Right lung (tissue), 5 donors: Measurements from ENCODE around the gene IFTAP. TPM values are rescaled to one million over a fixed set of nuclear protein-coding genes. Genes with fewer than 3 reads are reported as not detected.
"Not testable (repeated sequence)": the region's sequence is repeated elsewhere in the genome, so short reads cannot be mapped to it uniquely, and the experiment has no call there.

Experiments used
- DNase-seq, 2 donors: peaks; one replicate each; pipeline ENCODE4 v3.0.0-alpha.2; 2013
- polyA plus RNA-seq, 5 donors: library from polyadenylated mRNA; unstranded; fragments of 120-200 nt; gene quantifications; one replicate each; pipeline versions ENCODE4 v1.2.1 to v1.2.3, GENCODE V29; 2013; ENCODE audit warnings: inconsistent platforms in 1 of 5, low replicate concordance in 1 of 5; ENCODE audit not compliant: insufficient read length in 5 of 5, insufficient read depth in 1 of 5

The IFTAP gene
- polyA plus RNA-seq, 5 donors, result 43.2 to 60.2 (median 48.6) TPM

DNA sequence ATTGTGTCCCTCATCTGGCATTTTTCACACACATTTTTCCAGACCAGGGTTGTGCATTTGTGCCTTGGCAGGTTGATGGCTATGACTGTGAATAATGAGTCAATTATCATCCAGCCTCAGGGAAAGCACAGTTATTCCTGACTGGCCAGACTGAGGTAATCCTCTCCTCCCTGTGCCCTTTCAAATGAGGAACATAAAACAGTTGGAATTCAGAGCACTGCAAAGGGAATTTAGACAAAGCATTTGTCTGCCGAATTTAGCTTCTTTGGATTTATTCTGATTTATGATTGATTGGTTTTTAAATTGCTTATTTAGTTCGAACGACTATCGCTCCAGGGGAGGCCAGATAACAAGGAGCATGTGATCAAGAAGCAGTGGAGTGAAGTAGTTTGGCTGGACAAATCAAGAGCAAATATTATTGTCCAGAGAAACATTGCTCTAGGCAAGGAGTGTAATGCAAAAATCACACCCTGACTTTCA, 34.5 kb downstream of the IFTAP start:
- no peak for DNase-seq

- DNase-seq, result no peak
Observed at GRCh38 chr11:36631774-36632173, 37.5 kb downstream of the IFTAP start.

DNA sequence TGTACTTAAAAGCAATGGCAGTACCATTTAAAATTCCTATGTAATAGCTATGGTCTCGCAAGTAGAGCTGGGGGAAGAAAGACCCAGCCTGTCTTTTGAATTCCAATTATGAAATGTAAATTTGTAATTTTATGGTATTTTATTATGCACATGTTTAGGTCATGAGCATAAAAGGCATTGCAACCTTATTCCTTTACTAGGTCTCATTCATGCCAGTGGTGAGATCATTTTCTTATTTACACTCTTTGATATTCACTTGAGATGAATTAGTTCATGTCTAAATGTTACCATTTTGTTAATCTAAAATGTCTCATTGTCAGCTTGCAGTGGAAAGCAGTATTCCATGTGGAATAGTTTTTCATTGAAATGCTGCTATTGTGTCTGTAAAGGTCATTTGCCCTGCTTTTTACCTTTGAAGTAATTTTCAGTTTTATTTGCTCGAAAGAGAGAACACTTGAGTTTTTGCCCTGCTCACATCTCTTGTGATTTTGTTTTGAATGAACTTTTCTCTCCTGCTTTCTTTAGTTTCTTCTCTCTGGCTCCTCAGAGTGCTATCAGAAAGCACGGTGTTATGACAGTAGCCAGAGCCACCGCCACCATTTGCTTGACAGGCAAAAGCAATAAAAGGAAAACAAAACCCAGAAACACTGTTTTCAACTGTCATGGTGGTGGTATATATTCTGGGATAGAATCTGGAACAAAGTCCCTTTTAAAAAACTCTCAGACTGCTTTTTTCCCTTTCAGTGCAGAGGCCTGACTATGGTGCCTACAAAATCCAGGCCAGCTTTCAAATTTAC, 41.0 kb downstream of the IFTAP start:
- no peak for DNase-seq

- no peak for DNase-seq
Observed at GRCh38 chr11:36638556-36638955, 44.3 kb downstream of the IFTAP start.

DNA sequence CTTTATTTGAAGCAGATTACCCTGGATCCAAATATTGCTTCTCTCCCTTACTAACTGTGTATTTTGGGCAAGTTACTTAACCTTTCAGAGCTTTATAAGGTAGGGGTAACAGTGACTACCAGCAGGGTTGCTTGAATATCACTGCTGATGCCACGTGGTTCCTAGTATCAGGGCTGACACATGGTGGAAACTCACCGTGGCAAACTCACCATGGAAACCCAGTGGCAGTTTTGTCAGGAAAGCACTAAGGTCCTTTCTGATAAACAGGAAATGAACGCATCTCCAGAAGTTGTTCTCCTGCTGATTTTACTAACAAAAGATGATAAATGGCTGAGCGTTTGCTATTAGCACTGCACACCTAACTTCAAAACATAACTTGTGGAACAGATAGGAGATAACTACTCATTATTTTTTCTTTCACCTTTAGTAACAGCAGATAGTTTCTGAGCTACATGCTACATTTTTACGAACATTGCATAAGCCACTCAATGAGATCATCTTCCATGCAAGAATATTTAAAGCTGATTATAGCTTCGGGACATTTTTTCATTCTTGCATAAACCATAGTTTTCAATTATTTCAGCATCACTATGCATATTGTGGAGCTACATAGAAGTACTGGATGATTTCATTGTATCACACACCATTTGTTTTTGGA, 63.4 kb downstream of the IFTAP start:
- DNase-seq, result no peak

DNA sequence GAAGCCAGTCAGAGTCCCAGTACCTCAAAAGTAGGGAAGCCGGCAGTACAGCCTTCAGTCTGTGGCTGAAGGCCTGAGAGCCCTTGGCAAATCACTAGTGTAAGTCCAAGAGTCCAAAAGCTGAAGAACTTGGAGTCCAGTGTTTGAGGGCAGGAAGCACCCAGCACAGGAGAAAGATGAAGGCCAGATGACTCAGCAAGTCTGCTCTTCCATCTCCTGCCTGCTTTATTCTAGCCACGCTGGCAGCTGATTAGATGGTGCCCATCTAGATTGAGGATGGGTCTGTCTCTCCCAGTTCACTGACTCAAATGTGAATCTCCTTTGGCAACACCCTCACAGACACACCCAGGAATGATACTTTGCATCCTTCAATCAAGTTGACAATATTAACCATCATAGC, 67.1 kb downstream of the IFTAP start:
- not testable (repeated sequence) for DNase-seq

DNA sequence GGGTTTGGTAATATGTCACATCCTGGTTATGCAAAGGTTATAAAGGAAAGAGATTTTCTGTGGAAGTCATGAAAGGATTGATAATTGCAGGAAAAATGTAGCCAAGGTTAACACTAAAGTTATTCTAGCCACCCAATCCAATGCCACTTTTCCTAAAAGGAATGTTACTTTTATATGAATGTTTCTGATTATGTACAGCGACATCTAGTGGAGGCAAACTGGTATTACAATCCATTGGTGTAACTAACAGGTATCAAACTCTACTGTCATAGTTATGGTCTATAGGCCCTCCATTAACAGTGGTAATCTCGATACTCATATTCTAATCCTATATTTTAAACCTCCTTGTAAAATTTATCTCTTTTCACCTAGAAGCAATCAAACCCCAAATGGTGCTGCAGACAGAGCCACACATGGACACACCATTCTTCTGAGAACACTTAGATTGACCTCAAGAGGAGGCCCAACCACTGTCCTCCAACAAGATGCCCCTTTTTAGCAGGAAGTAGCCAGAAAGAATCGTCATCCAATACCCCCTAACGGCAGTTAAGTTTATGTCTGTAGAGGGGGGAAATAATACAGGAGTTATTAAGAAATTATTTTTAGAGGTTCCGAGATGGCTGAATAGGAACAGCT, 78.6 kb downstream of the IFTAP start:
- no peak for DNase-seq

DNA sequence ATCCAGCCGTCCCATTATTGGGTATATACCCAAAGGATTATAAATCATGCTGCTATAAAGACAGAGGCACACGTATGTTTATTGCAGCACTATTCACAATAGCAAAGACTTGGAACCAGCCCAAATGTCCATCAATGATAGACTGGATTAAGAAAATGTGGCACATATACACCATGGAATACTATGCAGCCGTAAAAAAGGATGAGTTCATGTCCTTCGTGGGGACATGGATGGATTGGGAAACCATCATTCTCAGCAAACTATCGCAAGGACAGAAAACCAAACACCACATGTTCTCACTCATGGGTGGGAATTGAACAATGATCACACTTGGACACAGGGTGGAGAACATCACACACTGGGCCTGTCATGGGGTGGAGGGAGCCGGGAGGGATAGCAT, 85.2 kb downstream of the IFTAP start:
- DNase-seq, result not testable (repeated sequence)

DNA sequence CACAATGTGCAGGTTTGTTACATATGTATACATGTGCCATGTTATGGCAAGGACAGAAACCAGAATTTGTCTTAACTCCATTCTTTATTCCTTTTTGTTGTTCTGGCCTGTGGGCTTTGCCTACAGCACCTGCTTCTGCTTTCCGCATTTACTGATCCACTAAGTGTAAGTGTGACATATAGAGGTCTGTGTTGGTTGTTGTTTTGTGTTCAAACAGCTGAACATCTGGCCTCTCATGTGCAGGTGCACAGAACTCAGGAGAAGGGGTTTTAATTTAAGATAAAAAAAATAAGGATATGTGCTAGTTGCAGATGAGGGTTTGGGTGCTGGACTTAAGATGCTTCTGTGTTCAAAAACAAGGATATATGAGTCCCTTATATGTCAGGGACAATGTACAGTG, 89.5 kb downstream of the IFTAP start:
- DNase-seq, result no peak

DNA sequence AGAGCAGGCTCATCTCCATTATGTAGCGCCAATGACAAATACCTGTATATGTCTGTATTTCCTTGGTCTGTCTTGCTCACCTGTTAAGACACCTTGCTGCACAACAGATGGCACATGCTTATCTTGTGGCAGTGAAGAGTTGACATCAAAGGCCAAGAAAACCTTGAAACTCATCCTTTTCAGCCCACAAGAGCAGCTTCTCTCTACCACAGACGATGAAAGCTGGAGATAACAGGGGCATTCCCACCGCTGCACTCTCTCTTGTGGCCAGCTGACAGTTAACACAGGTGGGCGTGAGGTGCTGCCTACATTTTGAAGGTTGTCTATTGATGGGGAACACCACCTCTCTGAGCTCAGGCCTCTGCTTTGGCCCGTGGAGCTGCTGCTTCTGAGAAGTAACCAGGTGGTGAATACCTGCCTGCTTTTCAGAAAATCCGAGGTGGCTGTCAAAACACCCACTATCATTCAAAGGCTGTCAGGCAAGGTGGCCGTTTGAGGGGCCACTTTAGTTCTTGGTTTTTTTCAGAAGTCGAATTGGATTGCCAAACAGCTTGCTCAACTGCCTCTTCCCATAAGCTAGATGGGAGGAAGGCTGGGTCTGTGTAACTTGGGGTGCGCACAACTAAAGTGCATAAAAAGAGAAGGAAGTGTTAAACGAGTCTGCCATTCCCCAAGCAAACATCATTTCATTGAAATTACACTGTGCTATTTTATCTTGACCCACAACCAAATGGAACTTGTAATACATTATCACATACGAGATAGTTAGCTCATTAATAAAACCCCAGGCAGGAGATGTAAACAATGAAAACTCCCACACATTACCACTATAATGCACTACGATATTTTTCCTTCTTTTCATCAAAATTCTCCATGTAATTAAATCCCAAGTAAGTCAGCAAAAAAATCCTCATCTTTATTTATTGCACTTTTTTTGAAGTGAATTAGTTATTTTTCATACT, 90.8 kb downstream of the IFTAP start:
- DNase-seq, result no peak

DNA sequence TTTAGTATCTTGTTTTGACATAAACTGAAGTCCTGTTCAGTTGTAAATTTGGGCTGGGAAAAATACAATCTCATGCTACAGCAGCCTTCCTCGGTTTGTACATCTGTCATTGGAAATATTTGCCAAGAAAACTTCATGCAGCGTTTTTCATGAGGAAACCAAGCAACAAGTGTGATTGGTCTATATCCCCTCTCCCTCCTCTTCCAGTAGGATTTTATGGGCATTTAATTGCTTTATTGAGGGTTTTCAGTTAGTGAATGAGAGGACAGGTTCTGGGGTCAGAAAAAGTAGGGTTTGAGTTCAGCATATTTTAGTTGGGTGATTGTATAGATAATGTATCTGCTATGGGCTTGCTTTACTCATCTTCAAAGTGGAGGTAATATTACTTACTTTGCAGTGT, 93.8 kb downstream of the IFTAP start:
- no peak for DNase-seq

DNA sequence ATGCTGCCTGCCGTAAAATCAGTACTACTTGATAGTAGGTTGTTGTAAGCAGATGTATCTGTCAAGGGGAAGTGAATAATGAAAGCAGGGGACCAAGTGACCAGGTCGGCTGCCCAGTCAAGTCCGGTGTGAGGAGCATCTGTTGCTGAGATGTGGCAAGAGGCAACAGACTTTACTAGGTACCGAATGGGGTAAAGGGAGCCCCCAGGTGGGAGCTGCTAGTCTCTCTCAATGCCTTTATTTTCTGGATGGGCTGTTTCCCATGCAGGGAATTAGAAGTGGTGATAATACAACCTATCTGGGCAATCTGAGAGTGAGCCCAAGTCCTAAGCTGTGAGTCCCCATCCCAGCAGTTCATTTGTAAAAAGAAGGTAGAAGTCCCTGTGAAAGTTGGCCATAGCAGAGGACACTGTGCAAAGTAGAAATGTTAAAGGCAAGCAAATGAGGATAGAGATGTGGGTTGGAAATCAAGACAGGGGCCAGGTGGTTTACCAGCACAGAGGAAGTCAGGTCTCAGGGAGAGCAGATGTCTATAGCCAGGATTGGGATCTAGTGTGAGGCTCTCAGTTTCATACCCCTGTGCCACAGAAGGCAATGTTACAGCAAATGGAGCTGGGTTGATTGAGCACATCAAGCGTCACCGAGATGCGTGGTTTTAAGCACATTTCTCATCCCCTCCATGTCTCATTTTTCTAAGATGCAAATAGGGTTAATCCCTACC, 94.4 kb downstream of the IFTAP start:
- no peak for DNase-seq

- no peak for DNase-seq
Observed at GRCh38 chr11:36689442-36689841, 95.1 kb downstream of the IFTAP start.

- DNase-seq, result no peak
Observed at GRCh38 chr11:36692704-36693103, 98.4 kb downstream of the IFTAP start.

DNA sequence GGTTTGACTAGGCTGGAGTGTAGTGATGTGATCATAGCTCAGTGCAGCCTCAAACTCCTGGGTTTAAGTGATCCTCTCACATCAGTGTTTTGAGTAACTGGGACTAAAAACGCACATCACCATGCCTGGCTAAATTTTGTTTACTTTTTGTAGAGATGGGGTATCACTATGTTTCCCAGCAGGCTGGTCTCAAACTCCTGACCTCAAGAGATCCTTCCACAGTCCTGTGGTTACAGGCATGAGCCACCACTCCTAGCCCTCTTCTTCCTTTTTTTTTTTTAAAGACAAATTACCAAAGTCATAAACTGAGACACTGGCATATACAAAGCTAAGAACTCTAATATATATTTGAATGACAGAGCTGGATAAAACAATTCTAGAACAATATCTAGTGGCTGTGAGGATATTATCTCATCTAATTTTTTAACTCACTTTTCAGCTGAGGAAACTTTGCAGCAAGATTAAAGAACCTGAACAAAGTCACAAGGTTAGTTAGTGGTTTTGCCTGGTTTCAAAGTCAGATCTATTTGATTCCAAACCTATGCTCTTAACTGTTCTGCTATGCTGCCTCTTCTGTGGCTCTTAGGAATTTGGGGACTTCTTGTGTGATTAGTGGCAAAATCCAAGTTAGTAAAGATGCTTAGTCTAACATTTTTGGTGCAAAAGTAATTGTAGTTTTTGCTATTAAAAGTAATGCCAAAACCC, 99.0 kb downstream of the IFTAP start:
- no peak for DNase-seq

DNA sequence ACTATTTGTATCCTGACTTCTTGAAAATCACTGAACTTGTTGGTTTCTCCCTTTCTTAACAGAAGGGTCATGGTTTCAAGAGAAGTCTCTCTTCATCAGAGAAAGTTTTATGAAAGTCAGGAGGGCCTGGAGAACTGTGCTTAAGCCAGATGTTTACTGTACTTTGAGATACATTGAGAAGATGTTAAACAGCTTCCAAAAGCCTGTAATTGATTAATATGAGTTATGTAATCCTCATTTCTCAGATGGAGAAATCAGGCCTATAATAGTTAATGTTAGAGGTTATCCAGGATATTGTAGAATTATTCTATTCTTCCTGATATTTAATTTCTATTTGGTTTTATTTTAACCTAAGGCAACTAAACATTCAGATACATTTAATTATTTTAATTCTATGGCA, 100.8 kb downstream of the IFTAP start:
- no peak for DNase-seq

DNA sequence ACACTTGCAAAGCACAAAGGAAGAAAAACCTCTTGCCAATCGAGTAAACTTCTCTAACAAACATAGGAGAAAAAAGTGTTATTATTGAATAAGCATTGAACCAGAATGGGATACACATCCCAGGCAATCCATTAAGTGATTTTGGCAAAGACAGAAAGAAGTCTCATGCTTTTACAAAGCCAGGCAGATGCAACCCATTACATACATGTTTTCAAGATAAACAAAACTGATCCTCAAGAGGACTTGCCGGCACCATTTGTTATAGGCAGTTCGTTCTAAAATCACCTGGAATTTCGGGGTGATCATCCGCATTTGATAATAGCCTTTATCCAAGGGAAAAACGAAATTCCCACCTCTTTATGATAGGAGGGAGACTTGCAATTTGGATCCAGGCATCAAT, 101.3 kb downstream of the IFTAP start:
- peak; percentile 73 for DNase-seq

DNA sequence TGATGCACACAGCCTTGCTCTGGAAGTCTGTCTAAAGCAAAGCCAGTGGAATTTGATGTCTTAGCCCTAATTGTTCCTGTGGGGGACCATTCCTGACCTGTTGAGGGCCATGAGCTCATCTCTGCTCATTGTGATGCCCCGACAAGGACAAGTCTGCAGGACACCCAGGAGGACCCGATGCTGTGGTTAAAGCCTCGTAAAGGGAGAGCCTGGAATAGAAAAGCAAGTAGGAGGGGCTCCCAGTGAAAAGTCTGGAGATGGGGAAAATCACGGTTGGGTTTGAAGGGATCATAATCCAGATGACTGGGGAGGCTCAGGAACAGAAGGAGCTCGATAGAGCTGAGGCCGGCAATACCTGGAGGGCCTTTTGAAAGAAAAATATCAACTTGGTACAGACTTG, 102.2 kb downstream of the IFTAP start:
- DNase-seq, result no peak

DNA sequence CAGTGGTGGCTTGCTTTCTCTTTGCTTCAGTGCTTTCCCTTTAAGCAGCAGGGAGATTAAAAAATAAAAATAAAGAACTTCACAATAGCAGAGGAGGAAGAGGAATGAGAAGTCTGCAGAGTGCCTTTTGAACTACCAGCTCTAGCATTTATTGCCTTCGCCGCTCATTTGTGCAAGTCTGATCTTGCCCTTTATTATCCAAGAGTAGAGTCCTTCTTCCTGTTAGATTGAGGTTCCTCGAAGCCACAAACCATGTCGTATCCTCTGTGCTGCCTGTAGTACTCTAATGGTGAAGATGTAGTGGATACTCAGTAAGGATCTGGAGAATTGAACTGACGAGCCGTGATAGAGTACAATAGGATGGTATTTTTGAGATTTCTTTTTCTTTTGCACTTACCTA, 105.0 kb downstream of the IFTAP start:
- no peak for DNase-seq

DNA sequence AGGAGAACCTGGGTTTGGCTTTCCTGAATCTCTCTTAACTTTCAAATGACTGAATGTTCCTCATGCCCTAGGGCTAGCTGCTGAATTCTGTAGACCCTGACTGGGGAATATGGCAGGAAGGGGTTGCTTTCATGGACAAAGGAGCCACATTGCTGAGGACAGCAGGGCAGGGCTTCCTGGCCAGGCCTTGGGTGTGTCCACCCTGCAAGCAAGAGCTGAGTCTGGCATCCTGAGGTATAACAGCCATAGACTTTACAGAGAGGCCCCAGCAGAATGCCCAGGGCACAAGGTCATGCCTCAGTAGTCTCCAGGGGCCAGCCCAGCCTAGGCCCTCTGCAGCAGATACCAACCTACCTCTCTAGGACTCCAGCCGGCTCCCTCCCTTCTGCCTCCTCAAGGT, 105.9 kb downstream of the IFTAP start:
- DNase-seq, result no peak
